Activated effector memory CD4-positive, alpha-beta T cell treated with anti-CD3 and anti-CD28 coated beads, Interleukin-2, amount 50 U/mL, for 16 hours (primary cell): ENCODE results near the gene VPS13D.

ENCODE experiments used
- DNase-seq: peaks from one replicate; pipeline ENCODE4 v3.0.0-alpha.2; 2020

Gene VPS13D

DNA sequence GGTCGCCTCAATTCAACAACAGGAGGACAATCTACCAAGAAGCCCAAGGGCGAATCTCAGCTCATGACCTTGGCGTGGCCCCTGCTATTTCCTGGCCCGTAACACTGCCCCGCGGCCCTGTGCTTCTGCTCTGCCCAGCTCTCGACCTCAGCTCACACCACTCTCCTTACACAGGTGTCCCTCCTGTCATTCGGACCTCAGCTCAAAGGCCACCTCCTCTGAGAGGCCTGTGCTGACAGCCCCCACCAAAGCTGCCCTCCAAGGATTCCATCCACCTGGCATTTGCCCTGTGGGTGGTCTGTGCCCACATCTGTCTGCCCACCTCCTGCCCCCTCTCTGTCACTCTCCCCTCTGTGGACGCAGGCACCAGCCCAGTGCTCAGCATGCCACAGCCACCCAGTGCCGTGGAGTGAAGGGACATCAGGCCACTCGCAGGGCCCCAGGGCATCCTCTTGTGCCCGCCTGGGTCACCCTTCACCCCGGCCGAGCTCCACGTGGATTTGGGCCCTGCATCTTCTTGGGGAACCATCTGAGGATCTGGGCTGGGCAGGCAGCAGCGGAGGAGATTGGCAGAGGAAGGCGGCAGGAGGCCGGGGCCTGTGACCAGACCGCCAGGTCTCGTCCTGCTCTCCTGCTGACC is 317.9 kb downstream of the VPS13D start:
- DNase-seq = peak; percentile 58

DNA sequence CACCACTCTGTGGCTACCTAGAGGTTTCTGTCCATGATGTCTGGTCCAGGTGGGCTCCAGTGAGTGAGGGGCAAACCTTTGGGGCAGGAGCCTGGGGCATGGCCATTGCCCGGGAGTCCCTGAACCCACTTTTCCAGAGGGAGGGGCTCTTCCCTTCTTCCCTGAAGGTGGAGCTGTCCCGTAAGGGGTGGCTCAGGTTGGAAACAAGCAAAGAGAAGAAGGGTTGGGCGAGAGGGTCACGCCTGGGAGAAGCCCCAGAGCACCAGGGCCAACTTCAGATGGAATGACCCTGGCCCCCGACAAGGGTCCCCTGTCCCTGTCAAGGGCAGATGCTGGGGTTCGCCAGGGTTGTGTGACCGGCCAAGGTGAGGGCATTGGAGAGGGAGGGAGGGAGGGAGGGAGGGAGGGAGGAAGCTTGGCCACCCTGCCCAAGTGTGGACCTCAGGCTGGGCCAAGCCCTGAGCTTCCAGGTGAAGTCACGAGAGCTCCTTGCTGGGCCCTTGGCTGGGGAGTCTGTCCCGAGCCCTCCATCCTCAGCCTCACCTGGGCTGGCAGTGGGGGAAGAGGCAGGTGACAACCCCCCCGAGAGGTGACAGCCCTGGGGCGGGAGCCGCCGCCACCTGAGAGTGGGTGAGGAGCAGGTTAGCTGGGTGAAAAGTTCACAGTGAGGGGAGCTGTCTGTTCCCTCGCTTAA is 318.6 kb downstream of the VPS13D start:
- peak; percentile 41 for DNase-seq

DNA sequence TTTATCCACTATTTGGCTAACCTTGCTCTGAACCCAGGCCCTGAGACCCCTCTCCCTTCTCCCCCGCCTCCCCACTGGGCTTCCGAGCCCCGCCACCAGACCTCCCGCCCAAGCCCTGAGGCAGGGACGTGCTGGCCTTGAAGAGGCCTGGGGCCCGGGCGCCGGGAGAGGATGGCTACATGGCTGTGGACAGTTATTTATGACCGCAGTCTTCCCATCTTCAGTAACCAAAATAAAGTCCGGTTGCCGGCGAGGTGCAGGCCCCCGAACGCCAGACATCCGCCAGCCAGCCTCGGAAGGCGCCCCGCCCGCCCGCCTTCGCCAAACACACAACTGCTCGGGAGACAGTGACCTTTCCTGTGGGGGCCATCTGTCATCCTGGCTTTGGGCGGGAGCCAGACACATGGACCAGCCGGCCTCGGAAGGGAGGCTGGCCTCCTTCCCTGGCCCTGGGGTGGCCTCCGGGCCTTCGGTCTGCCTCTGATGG is 319.2 kb downstream of the VPS13D start:
- DNase-seq = peak; percentile 31

DNA sequence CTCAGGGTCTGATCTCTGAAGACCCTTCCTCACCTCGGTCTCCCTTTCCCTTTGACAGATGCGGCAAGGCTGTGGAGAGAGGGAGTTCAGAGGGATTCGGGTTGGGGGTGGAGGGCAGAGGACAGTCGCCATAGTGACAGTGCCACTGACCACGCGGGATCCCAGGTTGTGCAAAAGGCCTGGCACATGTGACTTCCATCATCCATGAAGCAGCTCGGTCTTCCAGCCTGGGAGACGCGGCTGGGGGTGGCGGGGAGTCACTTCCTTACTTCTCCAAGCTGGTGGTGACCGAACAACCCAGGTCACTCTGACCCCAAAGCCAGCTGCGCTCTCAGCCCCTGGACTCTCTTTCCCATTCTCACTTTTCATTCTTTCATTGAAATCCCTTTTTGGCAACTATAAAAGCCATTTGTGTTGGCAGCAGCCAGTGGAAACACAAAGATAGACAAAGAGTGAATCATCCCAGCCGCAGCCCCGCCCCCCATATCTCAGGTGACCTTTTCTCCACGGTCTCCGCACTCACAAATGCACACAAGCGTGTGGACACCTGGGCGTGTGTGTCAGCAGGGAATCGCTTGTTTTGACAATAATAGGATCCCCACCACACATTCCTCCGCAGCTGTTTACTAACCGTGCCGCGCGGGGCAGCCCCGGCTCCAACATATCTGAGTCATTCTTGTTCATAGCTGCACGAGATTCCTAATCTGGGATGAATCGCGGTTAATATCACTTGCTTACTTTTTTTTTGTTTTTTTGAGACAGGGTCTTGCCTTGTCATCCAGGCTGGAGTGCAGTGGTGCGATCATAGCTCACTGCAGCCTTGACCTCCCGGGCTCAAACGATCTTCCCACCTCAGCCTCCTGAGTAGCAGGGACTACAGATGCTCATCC is 319.9 kb downstream of the VPS13D start:
- peak; percentile 67 for DNase-seq

DNA sequence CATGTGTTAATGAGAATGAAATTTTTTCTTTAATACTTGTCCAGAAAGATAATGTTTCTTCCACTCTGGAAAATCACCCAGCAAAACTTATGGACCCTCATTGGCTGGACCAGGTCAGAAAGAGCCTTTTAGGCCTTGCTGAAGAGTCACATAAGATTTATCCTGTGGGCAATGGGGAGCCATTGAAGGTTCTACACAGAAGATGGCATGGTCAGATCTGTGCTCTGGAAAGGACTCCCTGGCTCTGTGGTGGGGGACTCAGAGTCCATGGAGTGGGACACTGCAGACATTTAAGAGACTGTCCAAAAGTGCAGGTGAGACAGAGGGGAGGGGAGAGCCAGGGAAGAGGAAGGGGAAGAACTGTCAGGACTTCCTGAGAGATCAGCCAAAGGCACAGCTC is 321.8 kb downstream of the VPS13D start:
- no peak for DNase-seq

DNA sequence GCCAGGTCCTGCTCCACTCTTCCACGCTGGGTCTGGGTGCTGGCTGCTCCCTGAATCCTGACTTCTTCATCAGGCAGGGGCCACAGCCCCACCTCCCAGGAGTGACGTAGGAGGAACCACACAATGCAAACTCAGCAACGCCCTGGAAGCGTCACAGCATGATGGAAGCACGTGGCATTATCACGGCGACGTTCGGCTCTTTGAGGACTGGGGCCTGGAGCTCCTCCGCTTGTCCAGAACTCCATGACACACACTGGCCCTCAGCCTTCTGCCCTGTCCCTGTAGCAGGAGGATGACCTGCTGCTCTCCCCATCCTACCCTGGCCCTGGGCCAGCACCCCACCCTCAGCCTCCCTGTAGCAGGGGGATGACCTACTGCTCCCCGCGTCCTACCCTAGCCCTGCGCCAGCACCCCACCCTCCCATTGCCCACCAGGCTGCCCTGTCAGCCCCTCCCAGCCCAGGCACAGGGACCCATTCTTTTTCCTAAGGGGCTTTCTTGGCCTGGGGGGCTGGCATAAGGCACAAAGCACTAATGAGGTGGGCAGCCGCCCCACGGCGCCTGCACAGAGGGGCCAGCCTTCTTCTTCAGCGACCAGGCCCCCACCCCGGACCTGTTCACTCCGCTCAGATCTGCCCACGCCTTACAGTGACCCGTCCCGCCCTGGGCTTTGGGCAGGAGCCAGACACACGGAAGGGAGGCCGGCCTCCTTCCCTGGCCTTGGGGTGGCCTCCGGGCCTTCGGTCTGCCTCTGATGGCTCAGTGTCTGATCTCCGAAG is 322.5 kb downstream of the VPS13D start:
- peak; percentile 50 for DNase-seq

DNA sequence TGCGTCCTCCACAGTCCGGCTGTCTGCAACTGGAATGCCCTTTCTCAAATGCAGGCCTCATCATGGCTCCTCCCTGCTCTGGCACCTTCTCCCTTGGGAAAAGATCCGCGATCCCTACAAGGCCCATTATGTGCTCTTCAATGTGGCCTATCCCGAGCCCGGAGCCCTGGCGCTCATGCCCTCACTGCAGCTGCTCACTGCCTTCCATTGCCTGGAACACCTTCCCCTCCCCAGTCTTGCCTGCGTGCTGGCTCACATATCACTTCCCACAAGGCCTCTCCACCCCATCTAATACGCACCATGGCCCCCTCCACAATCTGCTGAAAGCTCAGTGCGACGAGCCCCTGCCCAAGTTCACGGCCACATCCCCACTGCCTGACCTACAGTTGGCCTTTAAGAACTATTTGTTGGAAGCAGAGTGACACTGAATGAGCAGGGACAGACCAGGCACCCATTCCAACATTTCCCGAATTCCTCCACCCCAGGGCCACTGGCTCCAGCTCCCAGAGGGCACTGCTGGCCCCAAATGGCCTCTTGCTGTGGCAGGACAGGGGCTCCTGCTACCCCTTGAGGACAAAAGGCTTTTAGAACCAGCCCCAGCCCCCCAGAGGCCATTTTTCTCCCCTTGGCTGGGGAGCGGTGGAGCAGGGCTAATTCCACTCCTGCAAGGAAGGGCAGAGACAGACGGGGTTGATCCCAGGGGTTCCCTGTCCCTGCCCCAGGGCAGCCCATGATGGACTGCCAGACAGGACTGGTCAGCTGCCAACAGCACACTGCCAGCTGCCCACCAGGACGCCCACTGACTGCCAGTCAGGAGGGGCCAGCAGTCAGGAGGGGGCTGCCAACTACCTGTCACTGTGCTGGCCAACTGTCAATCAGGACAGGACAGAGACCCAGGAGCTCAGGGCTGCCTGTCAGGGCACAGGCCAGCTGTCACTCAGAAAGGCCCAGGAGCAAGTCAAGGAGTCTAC is 323.4 kb downstream of the VPS13D start:
- peak; percentile 37 for DNase-seq

DNA sequence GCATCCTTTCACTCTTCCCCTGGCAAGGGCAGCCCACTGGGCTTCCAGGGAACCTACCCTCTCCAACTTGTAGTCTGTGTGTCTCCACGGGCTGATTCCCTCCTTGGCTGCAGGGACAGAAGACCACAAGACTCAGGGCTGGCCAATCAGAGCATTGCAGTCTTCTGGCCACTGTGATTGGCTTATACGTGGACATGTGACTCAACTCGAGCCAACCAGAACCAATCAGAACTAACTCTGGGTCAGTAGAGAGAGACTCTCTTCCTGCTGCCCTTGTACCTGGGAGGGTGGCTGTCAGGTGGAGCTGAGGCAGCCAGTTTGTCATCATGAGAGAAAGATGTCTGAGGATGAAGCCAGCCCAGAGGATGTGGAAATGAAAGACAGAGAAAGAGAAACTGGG is 324.1 kb downstream of the VPS13D start:
- peak; percentile 34 for DNase-seq

DNA sequence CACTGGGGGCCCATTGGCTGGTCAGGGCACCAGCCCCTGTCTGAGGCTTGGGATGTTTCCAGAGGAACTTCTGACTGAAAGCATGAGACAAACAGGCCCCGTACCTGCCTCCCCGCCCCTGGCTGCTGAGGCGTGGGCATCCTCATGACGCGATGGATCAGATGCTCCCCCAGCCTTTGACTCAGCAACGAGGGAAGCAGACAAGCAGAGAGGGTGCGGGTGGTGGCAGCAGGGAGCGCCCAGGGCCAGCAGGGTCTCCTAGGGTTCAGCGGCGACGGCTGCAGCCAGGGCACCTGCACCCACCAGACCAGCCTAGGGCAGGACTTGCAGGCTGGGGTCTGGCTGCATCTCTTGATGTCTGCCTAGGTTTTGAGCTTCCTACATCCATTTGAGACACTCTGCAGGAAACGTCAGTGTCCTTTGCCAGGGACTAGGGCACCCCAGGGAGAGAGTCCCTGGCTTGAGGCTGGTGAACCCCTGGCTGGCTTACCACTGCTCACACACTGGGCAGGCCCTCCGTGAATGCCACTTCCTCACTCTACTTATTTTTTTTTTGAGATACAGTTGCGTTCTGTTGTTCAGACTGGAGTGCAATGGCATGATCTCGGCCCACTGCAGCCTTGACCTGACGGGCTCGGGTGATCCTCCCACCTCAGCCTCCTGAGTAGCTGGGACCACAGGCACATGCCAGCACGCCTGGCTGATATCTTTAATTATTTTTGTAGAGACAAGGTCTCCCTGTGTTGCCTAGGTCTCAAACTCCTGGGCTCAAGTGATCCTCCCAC is 324.9 kb downstream of the VPS13D start:
- peak; percentile 50 for DNase-seq

DNA sequence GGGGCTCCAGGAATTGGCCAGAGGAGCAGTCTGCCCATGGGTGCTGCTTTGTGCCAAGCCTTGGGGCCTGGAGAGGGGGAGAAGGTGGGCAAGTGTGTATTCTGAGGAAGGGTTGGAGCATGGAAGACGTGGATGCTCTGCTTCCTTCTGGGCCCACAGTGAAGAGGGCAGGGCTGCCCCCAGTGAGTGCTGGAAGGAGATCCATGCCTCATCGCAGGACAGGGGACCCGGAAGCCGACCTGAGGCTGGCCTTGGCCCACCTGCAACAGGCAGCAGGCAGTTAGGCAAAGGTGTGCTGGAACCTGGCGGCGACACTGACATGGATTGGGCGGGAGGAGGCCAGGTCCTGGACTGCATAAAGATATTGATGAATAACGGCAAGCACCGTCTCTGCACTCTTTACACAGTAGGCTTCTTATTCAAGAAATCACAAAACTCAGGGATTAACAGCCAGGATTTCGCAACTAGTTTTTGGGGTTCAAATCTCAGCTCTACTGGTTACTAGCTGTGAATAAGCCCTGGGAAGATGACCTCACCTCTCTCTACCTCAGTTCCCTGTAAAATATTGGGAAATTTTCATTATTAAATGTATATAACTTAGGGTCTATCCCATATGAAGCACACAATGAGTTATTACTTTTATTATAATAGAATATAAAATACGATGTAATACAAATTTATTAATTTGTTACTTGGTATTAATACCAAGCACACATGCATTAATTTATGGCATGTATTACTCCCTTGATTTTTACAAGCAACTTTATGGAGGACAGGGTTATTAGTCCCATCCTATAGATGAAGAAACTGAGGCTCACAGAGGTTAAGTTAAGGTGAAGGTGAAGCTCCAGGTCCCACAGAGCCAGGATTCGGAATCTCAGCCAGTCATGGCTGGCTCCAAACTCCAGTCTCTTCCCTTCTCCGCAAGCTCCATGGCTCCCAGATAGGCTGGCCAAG is 325.9 kb downstream of the VPS13D start:
- DNase-seq = no peak

DNA sequence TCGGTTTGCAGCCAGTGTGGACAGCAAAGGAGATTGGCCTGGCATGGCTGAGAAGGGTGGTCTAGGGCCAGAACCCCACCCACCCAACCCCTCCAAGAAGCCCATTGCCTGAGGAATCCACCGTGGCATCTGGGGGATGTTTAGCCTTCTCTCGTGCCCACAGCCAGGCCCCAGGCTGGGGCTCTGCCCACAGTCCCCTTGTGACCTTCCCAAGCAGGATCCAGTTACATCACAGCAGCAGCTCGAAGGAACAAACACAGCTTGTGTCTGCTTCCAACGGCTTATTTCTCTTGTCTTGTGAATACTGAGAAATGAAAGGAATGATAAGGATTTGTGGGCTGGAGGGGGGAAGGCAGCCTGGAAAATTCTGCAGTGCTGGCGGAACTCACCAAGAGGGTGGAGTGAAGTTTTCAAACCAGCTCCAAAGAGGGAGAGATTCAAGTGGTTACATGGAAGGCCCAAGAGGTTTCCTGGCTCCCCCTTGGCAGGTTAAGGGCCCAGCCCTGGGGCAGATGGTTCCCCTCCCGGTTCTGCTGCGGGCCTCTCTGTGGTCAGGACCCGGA is 326.6 kb downstream of the VPS13D start:
- no peak for DNase-seq

DNA sequence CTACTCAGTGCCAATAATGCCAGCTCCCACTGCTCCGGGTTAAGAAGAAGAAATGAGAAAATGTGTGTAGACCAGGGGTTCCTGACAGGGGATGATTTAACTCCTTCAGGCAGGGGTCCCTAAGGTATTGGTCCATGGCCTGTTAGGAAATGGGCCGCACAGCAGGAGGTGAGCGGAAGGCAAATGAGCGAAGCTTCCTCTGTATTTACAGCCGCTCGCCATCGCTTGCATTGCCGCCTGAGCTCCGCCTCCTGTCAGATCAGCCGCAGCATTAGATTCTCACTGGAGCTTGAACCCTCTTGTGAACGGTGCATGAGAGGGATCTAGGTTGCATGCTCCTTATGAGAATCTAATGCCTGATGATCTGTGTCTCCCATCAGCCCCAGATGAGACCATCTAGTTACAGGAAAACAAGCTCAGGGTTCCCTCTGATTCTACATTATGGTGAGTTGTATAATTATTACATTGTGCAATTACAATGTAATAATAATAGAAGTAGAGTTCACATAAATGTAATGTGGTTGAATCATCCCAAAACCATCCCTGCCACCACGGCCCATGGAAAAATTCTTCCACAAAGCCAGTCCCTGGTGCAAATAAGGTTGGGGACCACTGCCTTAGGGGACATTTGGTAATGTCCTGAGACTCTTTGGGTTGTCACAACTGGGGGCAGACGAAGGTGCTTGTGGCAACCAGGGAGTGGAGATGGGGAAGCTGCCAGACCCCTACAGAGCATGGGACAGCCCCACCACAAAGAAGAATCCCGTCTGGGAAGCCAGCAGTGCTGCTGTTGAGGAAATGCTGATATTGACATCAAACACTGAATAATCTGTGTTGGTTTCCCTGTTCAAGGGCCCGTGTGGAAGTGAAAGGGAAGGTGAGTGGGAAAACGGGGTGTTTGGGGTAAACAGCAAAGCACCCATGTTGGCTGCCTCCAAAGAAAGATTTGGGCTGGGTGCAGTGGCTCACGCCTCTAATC is 327.4 kb downstream of the VPS13D start:
- DNase-seq = no peak

DNA sequence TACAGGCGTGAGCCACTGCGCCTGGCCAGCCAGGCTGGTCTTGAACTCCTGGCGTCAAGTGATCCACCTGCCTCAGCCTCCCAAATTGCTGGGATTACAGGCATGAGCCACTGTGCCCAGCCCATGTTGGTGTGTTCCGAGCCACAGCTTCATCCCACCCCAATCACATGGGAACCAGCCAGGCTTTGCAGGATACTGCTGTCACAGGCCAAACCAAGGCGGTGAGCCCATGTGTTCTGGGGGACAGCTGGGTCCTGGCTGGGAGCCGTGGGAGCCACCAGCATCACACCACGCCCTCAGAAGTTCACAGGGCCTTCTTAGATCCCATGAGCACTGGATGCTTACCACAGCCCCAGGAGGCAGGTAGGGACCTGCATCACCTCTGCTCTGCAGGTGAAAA is 331.3 kb downstream of the VPS13D start:
- no peak for DNase-seq
